IPS-NIHi7 (cell line): ENCODE results near the gene OR2F1.
A peak's percentile ranks its signal among the peaks of the same experiment; 100 is the strongest.

Experiments used
- DNase-seq: peaks from one replicate; pipeline ENCODE4 v3.0.0; 2012; ENCODE audit warnings: mixed read lengths; ENCODE audit errors: extremely low spot score

The OR2F1 gene

GRCh38 chr7:143954135-143954534 lies 509 bp upstream of the OR2F1 start:
- no peak for DNase-seq

- DNase-seq = no peak
Observed at GRCh38 chr7:143958781-143959180, 4.1 kb downstream of the OR2F1 start.

GRCh38 chr7:143960813-143961610 lies 6.4 kb downstream of the OR2F1 start:
- DNase-seq = no peak

GRCh38 chr7:143965280-143965679 lies 10.6 kb downstream of the OR2F1 start:
- no peak for DNase-seq

GRCh38 chr7:143967398-143967797 lies 12.8 kb downstream of the OR2F1 start:
- DNase-seq = no peak

GRCh38 chr7:143973870-143974416 lies 19.3 kb downstream of the OR2F1 start:
- no peak for DNase-seq

GRCh38 chr7:143974459-143974858 lies 19.8 kb downstream of the OR2F1 start:
- no peak for DNase-seq

- DNase-seq = peak; percentile 40
Observed at GRCh38 chr7:143975617-143976016, 21.0 kb downstream of the OR2F1 start.

GRCh38 chr7:143978585-143978984 lies 23.9 kb downstream of the OR2F1 start:
- no peak for DNase-seq

GRCh38 chr7:143979359-143979758 lies 24.7 kb downstream of the OR2F1 start:
- no peak for DNase-seq

- DNase-seq = no peak
Observed at GRCh38 chr7:143979998-143980397, 25.4 kb downstream of the OR2F1 start.

- DNase-seq = no peak
Observed at GRCh38 chr7:143980746-143981510, 26.3 kb downstream of the OR2F1 start.

- no peak for DNase-seq
Observed at GRCh38 chr7:143983960-143984359, 29.3 kb downstream of the OR2F1 start.

- DNase-seq = no peak
Observed at GRCh38 chr7:143987513-143987912, 32.9 kb downstream of the OR2F1 start.

GRCh38 chr7:143988976-143989745 lies 34.5 kb downstream of the OR2F1 start:
- no peak for DNase-seq

- DNase-seq = no peak
Observed at GRCh38 chr7:143992670-143993069, 38.0 kb downstream of the OR2F1 start.

- DNase-seq = no peak
Observed at GRCh38 chr7:143993924-143994323, 39.3 kb downstream of the OR2F1 start.

- no peak for DNase-seq
Observed at GRCh38 chr7:144000020-144000419, 45.4 kb downstream of the OR2F1 start, which contains the start of gene OR6B1. Gene OR6B1 (plus strand): TSS chr7:144000320. CDS start chr7:144003997, 3,677 bp downstream.

- no peak for DNase-seq
Observed at GRCh38 chr7:144001543-144001942, 46.9 kb downstream of the OR2F1 start.

- DNase-seq = no peak
Observed at GRCh38 chr7:144004703-144005102, 50.1 kb downstream of the OR2F1 start.

- DNase-seq = no peak
Observed at GRCh38 chr7:144006029-144006691, 51.5 kb downstream of the OR2F1 start.
